ENCODE results near the gene CHPF. TPM values are rescaled to one million over a fixed set of nuclear protein-coding genes. Genes with fewer than 3 reads are reported as not detected.

The CHPF gene
- total and polyA plus RNA-seq, 10 of the 15 experiments (the other 5 are each of a cell fraction or from before 2014, with no cell fraction given): 0.09 to 17.4 (median 8.3) TPM; not detected in 1

DNA sequence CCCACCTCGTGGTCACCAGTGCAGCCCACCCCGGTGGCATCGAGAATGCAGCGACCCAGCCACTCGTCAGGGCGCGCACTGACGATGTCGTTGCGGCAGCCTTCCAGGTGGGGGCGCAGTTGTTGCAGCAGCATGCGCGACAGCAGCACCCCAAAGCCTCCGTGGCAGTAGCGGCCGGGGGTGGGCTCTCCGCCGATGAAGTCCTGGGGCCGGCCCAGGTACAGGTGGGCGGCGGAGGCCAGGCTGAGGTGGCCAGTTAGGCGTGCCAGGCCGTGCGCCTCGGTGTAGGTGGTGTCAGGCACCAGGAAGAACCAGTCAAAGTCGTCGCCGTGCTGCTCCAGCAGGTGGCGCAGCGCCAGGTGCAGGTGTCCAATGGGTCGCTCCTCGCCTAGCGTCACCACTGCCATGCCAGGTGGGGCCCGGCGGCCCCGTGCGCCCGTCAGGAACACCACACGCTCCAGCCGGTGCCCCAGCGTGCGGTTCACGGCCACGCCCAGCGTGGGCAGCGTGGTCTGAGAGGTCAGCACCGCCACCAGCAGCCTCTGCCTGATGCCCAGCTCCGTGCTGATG is 1.9 kb downstream of the CHPF start (continued):
- TF ChIP-seq SMC3 (IDR thresholded peaks at IDR 0.05; ENCODE audit: borderline replicate concordance, low read length) (peak; percentile 65), TCF12 (IDR thresholded peaks at IDR 0.05; ENCODE audit: low read depth, low read length) (peak; percentile 95), GABPA (IDR thresholded peaks at IDR 0.05; ENCODE audit: low read depth) (no peak), RELA (IDR thresholded peaks at IDR 0.05; ENCODE audit: borderline replicate concordance, partially characterized antibody) (peak; percentile 30), RB1 (IDR thresholded peaks at IDR 0.05; ENCODE audit: borderline replicate concordance) (peak; percentile 96), NR2F1 (conservative IDR thresholded peaks at IDR 0.05) (peak; percentile 37; the same call in 1 of the 2 replicates), YY1 (IDR thresholded peaks at IDR 0.05; ENCODE audit: low read depth, low read length) (peak; percentile 49; the same call in 1 of the 2 replicates), RCOR1 (conservative IDR thresholded peaks at IDR 0.05; ENCODE audit: low read depth, low read length) (no peak), ZBED1 (IDR thresholded peaks at IDR 0.05; ENCODE audit: borderline replicate concordance) (no peak), RUNX3 (IDR thresholded peaks at IDR 0.05; ENCODE audit: low read length) (0 out of 2 replicates have a peak, but pooled peaks have one; percentile 11), GATAD2B (conservative IDR thresholded peaks at IDR 0.05; ENCODE audit: low read depth) (peak; percentile 91), TCF3 (IDR thresholded peaks at IDR 0.05; ENCODE audit: borderline replicate concordance, insufficient read depth, low read depth, low read length) (peak; percentile 96), RBBP5 (conservative IDR thresholded peaks at IDR 0.05) (no peak), WRNIP1 (IDR thresholded peaks at IDR 0.05; ENCODE audit: borderline replicate concordance, low read depth, low read length) (no peak), IKZF2 (IDR thresholded peaks at IDR 0.05) (peak in 1 of 2 experiments; percentile 32; a peak in 1 of 4 replicates), RAD21 (IDR thresholded peaks at IDR 0.05; ENCODE audit: insufficient read depth, low read depth, low read length) (peak; percentile 33), BHLHE40 (IDR thresholded peaks at IDR 0.05; ENCODE audit: borderline replicate concordance in 1 of 2, low read depth in 2 of 2, low read length in 1 of 2) (peak in 1 of 2 experiments; percentile 50; a peak in 1 of 4 replicates), TAF1 (IDR thresholded peaks at IDR 0.05; ENCODE audit: borderline replicate concordance, low read depth, low read length) (no peak), CEBPB (IDR thresholded peaks at IDR 0.05; ENCODE audit: borderline replicate concordance in 1 of 2, low read depth in 2 of 2, low read length in 2 of 2) (no peak), SP1 (IDR thresholded peaks at IDR 0.05; ENCODE audit: low read depth, low read length) (no peak)
- TF ChIP-seq, protein P1, sequence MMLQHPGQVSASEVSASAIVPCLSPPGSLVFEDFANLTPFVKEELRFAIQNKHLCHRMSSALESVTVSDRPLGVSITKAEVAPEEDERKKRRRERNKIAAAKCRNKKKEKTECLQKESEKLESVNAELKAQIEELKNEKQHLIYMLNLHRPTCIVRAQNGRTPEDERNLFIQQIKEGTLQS (IDR thresholded peaks at IDR 0.05; ENCODE audit: borderline replicate concordance, extremely low read depth, low read depth, low read length): peak; percentile 16; the same call in 1 of the 2 replicates
- TF ChIP-seq, protein P2, sequence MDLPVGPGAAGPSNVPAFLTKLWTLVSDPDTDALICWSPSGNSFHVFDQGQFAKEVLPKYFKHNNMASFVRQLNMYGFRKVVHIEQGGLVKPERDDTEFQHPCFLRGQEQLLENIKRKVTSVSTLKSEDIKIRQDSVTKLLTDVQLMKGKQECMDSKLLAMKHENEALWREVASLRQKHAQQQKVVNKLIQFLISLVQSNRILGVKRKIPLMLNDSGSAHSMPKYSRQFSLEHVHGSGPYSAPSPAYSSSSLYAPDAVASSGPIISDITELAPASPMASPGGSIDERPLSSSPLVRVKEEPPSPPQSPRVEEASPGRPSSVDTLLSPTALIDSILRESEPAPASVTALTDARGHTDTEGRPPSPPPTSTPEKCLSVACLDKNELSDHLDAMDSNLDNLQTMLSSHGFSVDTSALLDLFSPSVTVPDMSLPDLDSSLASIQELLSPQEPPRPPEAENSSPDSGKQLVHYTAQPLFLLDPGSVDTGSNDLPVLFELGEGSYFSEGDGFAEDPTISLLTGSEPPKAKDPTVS (IDR thresholded peaks at IDR 0.05; ENCODE audit: low read depth, low read length): no peak
- TF ChIP-seq, protein P3, sequence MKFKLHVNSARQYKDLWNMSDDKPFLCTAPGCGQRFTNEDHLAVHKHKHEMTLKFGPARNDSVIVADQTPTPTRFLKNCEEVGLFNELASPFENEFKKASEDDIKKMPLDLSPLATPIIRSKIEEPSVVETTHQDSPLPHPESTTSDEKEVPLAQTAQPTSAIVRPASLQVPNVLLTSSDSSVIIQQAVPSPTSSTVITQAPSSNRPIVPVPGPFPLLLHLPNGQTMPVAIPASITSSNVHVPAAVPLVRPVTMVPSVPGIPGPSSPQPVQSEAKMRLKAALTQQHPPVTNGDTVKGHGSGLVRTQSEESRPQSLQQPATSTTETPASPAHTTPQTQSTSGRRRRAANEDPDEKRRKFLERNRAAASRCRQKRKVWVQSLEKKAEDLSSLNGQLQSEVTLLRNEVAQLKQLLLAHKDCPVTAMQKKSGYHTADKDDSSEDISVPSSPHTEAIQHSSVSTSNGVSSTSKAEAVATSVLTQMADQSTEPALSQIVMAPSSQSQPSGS (IDR thresholded peaks at IDR 0.05; ENCODE audit: low read length): no peak
- TF ChIP-seq, protein P4, sequence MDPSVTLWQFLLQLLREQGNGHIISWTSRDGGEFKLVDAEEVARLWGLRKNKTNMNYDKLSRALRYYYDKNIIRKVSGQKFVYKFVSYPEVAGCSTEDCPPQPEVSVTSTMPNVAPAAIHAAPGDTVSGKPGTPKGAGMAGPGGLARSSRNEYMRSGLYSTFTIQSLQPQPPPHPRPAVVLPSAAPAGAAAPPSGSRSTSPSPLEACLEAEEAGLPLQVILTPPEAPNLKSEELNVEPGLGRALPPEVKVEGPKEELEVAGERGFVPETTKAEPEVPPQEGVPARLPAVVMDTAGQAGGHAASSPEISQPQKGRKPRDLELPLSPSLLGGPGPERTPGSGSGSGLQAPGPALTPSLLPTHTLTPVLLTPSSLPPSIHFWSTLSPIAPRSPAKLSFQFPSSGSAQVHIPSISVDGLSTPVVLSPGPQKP (IDR thresholded peaks at IDR 0.05; ENCODE audit: low read depth, low read length): no peak

All from GM12878 (cell line).